LHCN-M2 (cell line): ENCODE measurements around the gene LTA4H. TPM values are rescaled to one million over a fixed set of nuclear protein-coding genes. Genes with fewer than 3 reads are reported as not detected.
"Not testable (repeated sequence)": the region's sequence is repeated elsewhere in the genome, so short reads cannot be mapped to it uniquely, and the experiment has no call there.

ENCODE experiments used
- DNase-seq: peaks from one replicate; pipeline ENCODE4 v3.0.0-alpha.2; 2012; ENCODE audit warnings: low read depth
- polyA plus RNA-seq: library from polyadenylated mRNA; unstranded; fragments of >200 nt; gene quantifications from one replicate; pipeline ENCODE4 v1.2.1, GENCODE V29; 2012; ENCODE audit warnings: missing spikeins
- total RNA-seq: library from RNA; depleted of rRNA; stranded (reverse); fragments of >200 nt; gene quantifications from 2 replicates; pipeline ENCODE4 v1.2.3, GENCODE V29; 2014; rRNA removed

LTA4H gene
- 82.0 and 92.0 TPM in 2 replicates for total RNA-seq
- polyA plus RNA-seq, result 42.2 TPM

DNA sequence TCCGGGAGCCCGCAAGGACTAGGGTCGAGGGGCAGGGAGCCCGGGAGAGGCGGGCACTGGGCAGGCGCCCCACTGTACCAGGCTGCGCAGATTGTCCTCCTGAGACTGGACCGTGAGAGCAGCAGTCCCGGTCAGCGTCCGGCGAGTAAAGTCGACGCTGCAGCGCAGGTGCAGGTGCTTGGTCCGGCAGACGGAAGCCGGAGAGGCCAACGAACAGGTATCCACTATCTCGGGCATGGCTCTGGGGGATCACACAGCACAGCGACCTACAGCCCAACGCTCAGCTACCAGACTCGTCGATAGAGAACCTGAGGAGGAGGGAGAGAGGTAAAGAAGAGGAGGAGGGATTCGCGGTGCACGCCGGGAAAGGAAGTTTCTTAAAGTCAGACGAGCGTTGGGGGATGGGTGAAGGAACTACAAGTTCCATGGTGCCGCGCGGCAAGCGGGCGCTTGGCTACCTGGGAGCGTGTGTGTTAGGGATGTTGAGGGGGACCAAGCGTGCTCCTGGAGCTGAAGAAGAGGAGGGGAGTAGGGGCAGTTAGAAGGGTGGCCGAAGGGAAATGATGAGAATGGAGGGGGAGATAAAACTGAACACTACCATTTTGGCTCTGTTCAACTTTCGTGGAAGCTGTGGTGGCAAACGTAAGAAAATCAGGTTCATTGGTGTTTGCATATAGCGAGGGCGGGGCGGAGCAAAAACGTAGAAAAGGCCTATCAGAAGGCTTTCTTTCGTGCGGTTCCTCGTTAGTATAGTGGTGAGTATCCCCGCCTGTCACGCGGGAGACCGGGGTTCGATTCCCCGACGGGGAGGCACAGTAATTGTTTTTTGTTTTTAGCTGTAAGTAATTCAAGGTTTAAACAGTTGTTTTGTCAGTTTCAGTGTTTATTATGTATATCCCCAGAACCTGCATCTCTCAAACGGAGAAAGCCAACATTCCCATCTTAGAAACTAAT lies at the start of gene LTA4H:
Gene LTA4H, minus strand, starts transcription at position 305 of the 954 bp plus-strand sequence. Its CDS starts 68 bp downstream, at position 237.
- DNase-seq, result peak; percentile 97

DNA sequence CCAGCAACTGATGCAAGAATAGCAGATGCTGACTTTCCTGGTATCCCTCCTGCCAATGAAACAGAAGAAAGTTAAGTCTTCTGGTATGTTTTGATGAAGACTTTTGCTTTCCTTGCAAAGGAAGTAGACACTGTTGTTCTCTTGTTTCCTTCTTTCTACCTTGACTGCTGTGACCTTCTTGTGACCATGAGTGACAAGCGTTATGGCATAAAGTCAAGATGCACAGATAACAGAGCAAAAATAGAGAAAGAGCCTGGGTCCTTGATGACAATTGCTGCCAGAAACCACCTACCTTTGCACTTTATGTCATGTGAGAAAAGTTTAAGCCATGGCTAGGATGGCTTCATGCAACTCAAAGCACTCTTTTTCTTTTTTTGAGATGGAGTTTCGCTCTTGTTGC lies 49.2 kb upstream of the LTA4H start:
- no peak for DNase-seq

DNA sequence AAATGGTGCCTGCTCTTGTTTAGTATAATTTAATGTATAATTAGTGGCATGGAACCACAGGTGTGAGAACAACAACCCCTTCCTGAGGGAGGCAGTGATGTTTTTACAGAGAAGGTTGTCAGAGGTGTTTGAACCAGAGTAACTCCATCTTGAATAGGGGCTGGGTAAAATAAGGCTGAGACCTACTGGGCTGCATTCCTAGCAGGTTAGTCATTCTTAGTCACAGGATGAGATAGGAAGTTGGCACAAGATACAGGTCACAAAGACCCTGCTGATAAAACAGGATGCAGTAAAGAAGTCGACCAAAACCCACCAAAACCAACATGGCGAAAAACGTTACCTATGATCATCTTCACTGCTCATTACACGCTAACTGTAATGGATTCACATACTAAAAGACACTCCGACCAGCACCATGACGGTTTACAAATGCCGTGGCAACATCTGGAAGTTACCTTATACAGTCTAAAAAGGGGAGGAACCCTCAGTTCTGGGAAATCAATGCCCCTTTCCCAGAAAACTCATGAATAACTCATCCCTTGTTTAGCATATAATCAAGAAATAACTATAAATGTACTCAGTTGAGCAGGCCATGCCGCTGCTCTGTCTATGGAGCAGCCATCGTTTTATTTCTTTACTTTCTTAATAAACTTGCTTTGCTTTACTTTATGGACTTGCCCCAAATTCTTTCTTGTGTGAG lies 47.8 kb upstream of the LTA4H start:
- DNase-seq, result peak; percentile 18

DNA sequence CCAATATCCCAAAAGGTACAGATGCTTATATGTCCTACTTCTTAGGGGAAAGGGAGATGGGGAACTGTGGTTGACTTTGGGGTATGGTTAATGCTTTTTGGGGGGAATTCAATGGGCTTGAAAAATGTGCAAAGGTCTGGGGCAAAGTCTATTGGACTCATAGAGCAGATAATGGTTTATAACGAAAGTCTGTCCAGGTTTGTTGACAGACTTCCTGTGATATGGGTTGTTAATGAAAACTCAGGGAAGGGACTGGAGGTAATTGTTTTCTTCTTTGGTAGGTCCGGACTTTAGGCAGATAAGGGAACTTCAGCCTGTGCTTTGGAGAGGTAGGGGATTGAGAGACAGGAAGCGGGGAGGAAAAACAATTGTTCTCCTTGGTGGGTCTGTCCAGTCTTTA lies 46.2 kb upstream of the LTA4H start:
- DNase-seq, result no peak

DNA sequence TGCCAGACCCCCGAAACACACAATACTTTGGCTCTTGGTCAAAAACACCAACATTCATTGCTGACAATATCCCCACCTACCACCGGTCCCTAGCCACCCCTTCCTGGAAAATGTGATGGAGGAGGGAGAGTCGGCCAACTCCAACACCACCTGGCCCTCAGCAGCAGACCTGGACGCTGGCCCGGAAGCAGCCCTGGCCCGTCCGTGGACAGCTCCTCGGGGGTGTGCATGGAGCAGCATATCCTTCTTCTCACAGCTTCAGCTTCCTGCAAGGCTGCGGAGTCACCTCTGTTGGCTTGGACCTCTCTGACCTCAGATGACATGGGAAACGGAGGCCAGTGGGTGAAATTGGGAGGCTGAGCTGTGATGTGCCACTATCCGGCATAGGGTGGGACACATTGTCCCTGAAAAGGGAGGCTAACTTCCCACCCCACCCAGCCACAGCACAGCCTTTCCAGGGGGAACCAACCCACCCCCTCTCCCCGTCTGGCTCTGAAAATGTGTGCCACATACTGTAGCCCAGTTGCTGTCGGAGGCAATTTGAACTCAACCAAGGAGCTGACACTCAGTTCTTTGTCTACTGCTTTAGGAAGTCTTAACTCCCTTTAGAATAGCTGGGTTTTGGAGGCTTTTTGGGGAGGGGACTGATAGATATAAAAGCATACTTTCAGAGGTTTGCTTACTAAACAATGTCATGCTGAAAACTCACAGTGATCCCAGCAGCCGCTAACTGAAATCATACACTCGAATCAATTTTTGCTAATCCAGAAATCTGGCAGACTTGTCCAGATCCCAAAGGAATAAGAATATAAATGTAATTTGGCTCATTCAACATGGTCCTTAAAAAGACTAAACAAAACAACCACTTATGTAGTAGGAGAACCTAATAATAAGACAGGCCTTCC lies 43.1 kb upstream of the LTA4H start:
- DNase-seq, result no peak

DNA sequence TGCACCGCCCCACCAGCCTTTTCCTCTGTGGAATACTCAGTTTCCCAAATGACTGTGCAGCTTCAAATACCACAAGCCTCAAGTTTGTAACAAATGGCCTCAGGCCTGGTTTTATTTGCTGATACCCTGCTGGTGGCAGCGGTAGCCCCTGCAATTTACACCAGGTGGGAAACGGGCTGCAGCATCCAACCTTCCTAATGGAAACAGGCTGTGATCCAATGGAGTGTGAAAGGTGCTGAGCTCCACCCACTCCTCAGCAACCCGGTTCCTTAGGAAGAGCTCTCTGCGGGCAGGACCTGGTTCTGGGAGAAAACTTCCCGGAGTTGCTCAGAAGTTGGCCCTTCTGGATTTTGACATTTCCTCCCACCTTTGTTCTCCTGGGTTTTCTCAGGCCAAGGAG lies 41.7 kb upstream of the LTA4H start:
- no peak for DNase-seq

DNA sequence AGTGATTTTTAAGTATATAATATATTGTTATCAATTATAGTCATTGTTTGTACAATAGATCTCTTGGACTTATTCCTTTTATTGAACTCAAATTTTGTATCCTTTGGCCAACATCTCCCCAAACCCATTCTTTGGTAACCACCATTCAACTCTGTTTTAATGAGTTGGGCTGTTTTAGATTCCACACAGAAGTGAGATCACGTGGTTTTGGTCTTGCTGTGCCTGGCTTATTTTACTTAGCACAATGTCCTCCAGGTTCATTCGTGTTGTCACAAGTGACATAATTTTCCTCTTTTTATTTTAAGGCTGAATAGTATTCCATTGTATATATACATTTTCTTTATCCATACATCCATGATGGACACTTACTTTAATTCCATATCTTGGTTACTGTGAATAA lies 40.2 kb upstream of the LTA4H start:
- no peak for DNase-seq

DNA sequence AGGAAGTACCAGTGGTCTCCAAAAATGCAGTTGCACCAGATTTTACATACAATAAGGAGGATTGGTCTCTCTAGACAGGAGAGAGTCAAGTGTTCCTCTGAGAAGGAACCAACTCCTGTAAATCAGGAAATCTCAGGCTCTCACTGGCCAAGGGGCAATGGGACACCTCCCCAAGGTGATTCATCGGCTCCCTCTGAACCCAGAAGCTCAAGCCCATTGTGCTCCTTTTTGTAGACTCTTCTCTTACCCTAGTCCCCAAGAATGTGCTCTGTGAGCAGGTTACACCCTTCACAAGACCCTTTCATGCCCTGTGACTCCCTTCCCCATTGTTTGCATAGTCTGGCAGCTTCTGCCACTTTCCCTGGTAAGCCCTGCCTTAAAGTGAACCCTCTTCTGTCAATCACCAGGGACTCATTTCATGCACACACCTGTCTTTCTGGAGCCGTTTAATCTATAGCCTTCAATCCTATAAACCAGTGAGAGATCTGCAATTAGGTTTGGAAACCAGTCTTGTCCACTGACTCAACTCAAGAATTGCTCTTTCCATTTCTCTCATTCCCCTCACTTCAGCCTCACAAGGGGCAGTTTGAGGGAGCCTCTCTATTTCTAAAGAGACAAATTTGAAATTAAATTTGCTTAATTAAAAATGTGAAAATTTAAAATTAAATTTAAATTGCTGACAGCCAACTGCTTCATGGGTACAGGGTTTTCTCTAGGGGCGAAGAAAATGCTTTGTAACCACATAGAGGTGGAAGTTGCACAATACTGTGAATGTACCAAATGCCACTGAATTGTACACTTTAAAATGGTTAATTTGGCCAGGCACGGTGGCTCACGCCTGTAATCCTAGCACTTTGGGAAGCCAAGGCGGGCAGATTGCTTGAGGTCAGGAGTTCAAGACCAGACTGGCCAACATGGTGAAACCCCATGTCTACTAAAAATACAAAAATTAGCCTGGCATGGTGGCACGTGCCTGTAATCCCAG lies 38.3 kb upstream of the LTA4H start:
- DNase-seq, result peak; percentile 35

DNA sequence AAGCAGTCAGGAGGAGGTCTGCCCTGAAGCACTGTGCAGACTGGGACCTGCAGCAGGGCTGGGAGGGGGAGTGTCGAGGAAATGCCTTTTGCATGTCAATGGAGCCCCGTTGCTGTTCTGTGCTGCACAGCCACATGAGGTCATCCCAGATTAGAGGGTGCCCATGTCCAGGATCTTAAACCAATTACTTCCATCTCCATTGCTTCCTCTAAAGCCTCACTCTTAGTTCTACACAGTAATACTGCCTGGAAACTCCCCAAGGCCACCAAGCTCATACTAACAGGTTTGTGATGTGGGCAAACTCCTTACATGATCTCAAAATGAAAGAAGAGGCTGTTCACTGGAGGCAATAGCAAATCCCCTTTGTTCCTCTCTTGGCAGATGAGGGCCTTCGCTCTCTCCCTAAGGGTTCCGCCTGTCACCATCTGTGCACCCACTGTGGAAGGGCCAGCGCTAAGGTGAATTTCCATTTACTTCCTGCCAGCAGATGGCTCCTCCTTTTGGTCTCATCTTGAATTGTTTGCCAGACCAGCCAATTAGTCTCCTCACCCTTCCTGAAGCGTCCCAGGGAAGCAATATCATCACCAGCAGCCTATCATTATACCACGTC lies 35.4 kb upstream of the LTA4H start:
- no peak for DNase-seq

DNA sequence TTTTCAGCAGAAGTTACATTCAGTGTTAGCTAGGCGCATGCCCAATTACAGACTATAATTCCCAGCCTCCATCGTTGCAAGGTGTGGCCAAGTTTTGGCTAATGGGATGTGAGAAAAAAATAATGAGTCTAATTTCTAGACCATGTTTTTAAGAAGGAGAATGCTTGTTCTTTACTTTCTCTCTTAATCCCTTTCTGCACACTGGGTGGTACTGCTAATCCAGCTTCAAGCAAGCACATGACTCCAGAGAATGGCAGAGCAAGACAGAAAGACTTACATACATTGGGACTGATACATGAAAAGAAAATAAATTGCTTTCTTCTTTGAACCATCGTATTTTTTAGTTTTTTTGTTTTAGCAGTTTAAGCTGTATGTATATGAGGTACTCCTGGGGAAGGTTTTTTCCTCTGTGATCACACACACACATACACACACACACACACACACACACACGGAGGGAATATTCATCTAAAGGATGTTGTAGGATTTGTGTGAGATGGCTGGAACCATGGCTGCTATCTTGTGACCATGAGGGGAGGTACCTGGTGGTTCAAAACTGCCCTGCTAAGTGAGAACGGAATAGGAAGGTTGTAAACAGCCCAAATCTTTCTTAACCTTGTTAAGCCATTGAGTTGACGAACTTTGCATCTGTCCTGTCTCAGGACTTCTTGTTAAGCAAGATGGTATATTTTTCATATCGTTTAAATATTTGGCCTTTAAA lies 34.3 kb upstream of the LTA4H start:
- no peak for DNase-seq

DNA sequence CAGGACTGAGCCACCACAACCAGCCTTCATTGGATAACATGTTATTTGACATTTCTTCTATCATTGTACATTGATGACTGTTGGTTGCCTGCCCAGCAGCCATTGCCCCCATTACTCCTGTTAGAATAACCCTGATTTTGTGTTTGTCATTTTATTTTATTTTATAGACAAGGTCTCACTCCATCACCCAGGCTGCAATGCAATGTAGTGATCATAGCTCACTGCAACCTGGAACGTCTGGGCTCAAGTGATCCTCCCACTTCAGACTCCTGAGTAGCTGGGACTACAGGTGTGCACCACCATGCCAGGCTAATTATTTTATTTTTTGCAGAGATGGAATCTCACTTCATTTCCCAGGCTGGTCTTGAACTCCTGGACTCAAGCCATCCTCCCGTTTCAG lies 33.2 kb upstream of the LTA4H start:
- DNase-seq, result no peak

DNA sequence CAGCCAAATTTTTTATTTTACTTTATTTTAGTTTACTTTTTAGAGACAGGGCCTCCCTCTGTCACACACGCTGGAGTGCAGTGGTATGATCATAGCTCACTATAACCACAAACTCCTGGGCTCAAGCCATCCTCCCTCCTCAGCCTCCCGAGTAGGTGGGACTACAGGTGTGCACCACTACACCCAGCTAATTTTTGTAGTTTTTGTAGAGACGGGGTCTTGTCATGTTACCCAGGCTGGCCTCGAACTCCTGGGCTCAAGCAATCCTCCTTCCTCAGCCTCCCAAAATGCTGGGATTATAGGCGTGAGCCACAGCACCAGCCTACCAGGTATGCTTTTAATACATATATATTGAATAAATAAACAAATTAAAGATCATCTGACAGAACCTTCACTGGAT lies 32.7 kb upstream of the LTA4H start:
- DNase-seq, result no peak

DNA sequence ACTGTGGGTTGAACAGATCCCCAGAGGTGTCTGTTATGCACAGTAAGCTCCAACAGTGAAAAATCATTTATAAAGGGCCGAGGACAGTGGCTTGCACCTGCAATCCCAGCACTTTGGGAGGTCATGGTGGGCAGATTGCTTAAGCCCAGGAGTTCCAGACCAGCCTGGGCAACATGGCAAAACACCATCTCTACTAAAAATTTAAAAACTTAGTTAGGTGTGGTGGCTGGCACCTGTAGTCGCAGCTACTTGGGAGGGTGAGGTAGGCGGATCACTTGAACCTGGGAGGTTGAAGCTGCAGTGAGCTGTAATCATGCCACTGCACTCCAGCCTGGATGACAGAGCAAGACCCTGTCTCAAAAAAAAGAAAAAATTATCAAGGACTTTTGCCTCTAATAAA lies 30.4 kb upstream of the LTA4H start:
- DNase-seq, result not testable (repeated sequence)

DNA sequence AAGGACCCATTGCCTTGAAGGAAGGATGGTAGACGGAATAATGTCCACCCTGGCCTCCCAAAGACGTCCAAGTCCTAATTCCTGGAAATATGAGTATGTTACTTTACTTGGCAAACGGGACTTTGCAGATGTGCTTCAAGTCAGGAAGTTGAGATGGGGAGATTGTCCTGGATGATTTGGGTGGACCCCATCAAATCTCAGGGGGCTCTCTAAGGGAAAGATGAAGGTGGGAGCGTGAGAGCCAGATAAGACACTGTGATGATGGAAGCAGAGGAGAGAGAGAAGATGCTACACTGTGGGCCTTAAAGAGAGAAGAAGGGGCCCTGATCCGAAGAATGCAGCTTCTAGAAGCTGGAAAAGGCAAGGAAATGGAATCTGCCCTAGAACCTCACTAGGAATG lies 29.6 kb upstream of the LTA4H start:
- no peak for DNase-seq

DNA sequence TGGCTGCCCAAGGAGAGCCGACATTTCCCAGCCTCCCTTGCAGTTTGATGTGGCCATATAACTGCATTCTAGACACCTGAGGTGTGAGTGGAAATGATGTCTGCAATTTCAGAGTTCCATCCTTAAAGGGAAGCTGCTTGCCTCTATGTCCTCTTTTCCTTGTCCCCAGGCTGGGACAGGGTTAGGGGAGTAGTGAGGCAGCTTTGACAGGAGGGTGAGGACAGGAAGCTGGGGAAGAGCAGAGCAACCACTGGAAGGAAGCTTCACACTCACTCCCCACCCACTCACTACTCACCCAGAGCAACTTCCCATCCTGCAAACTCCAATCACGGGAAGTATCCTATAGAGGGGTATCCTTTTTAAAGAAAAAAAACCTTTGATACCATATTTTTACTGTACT lies 28.9 kb upstream of the LTA4H start:
- DNase-seq, result no peak

DNA sequence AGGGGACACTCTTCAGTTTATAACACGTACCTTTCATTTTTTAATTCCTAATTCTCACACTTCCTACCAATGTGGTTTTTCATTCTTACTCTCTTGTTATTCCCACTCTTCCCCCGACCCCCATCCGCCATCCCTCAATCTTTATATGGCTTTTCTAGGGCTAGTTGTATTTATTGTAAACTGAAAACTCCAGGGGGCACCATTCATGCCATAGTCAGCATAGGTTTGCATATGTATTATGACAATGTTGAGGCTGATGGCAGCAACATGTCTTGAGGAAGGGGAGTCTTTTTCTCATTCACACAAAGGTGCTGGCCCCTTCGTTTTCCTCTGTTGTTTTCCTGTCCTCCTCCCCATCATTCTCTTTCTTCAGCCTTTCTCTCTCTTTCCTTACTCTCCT lies 27.7 kb upstream of the LTA4H start:
- peak; percentile 35 for DNase-seq

DNA sequence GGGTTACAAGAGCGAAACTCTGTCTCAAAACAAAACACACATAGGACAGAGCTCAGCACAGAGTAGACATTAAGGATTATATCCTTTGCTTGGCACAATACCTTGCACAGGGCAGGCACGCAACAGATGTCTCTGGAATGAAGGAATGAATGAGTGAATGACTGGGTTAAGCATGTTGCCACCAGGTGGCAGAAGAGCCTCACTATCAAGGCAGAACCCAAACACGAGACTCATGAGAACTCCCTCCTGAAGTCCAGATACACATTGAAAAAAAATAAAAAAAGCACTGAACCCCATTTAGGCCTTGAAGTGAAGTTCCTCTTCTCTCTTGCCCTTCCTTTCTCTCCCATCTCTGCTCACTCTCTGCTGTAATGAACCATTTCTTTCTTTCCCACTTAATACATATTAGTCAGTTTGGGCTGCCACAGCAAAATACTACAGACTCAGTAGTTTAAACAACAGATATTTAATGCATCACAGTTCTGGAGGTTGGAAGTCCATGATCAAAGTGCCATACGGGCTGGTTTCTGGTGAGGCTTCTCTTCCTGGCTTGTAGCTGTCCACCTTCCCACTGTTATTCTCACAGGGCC lies 26.6 kb upstream of the LTA4H start:
- peak; percentile 85 for DNase-seq

DNA sequence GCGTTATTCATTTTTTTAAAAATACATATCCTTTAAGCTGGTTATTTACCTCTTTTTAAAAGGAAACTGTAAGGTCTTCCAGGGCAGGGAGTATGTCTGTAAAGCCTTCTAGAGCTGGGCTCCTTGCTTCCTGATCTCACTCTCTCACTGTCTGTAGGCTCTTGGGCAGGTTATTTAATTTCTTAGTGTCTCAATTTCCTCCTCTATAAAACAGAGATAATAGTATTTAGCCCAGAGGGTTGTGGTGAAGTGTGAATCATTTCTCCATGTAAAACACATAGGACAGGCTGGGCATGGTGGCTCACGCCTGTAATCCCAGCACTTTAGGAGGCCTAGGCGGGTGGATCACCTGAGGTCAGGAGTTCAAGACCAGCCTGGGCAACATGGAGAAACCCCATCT lies 25.9 kb upstream of the LTA4H start:
- no peak for DNase-seq

DNA sequence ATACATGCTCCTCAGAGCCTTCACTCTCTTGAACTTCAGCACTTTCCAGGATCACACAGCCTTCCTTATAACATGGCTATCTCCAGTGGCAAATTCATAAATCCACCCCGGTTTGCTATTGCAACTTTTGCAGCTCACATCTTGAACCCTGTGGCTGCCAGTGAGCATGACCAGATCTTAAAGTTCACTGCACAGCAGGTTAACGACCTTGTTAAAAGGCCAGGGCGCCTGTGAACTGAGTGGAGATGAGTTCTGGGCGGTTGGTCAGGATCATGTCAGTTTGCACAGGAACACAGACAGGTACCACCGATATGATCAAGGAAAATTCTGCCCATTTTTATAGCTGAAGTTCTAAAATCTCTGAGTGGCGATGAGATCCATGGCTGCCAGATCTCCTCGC lies 24.7 kb upstream of the LTA4H start:
- DNase-seq, result no peak
